Right lobe of liver (tissue), 4 donors: ENCODE measurements around the gene SYVN1.

Experiments
- POLR2A ChIP-seq: fragments of 450-650 bp; IDR thresholded peaks from one replicate; pipeline ENCODE4 v1.6.1; 2017; ENCODE audit warnings: antibody characterized with exemption, mild to moderate bottlenecking
- TF ChIP-seq, protein P1 (sequence below), 4 donors: fragments of 200-600 bp in 3 of 4; fragments of 450-650 bp in 1 of 4; IDR thresholded peaks; one replicate each; pipeline versions ENCODE4 v1.5.1 to v1.8.0; 2016 to 2022; ENCODE audit warnings: antibody characterized with exemption in 4 of 4, mild to moderate bottlenecking in 2 of 4
- donor health status: DM: no; HTN: no; CAD: no.
- donor health status: DM: no; HTN: no; CAD: no.
- donor health status: DM: no; HTN: yes; CAD: no.

DNA sequence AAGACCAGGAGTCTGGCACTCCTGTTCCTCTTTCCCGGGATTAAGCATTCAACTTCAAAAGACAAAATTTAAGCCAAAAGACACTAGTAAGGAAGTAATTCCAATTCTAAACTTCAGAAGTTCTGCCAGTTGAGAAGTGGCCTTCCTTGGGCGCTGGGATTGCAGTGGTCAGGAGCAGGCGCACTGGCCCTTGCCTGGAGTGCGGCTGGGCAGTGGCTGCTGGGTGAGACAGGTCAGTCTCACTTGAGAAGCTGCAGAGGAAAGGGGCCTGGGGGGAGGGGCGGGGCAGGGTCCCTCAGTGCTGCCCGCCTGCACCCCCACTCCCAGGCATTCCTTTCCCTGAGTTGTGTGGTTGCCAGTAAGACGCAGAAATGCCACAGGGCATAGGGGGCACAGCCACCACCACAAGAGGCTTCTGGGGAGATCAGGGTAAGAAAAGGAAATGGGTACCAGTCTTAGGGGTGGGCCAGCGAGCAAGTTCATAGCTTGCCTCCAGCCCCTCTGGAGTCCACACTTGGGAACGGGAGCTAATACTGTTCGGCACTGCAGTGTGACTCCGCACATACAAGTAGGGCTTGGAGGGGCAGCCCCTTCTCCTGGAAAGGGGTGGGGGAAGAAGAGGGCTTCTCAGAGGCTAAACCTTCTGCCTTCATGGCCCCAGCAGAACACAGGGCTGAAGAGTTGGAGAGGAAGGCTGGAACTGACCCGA, 6.7 kb downstream of the SYVN1 start:
- no peak for TF ChIP-seq POLR2A
- TF ChIP-seq, protein P1, sequence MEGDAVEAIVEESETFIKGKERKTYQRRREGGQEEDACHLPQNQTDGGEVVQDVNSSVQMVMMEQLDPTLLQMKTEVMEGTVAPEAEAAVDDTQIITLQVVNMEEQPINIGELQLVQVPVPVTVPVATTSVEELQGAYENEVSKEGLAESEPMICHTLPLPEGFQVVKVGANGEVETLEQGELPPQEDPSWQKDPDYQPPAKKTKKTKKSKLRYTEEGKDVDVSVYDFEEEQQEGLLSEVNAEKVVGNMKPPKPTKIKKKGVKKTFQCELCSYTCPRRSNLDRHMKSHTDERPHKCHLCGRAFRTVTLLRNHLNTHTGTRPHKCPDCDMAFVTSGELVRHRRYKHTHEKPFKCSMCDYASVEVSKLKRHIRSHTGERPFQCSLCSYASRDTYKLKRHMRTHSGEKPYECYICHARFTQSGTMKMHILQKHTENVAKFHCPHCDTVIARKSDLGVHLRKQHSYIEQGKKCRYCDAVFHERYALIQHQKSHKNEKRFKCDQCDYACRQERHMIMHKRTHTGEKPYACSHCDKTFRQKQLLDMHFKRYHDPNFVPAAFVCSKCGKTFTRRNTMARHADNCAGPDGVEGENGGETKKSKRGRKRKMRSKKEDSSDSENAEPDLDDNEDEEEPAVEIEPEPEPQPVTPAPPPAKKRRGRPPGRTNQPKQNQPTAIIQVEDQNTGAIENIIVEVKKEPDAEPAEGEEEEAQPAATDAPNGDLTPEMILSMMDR (IDR thresholded peaks at IDR 0.05) = no peak
